HG03135 (cell line): ENCODE results near the gene FUT7.

Experiments
- ATAC-seq: cut with Tn5 transposase; IDR thresholded peaks from one replicate; pipeline ENCODE4 v1.9.1; 2021; ENCODE audit warnings: mild to moderate bottlenecking, moderate library complexity; ENCODE audit not compliant: unreplicated experiment

Gene FUT7

GRCh38 chr9:137031904-137032640 lies at the start of gene FUT7:
Gene FUT7, minus strand, starts transcription at chr9:137032088. Its CDS starts 97 bp downstream, at chr9:137031991.
- no peak for ATAC-seq

GRCh38 chr9:137080260-137081122 lies 48.6 kb upstream of the FUT7 start:
- no peak for ATAC-seq

GRCh38 chr9:137079401-137079787 lies 47.5 kb upstream of the FUT7 start:
- ATAC-seq, result no peak

GRCh38 chr9:137078701-137079400 lies 47.0 kb upstream of the FUT7 start:
- no peak for ATAC-seq

GRCh38 chr9:137077758-137078693 lies 46.1 kb upstream of the FUT7 start:
- peak; percentile 24 for ATAC-seq

GRCh38 chr9:137077010-137077747 lies 45.3 kb upstream of the FUT7 start, which contains the start of gene UAP1L1:
Gene UAP1L1, plus strand, starts transcription at chr9:137077517. Its CDS starts 16 bp downstream, at chr9:137077533.
- peak; percentile 44 for ATAC-seq

- no peak for ATAC-seq
Measured at GRCh38 chr9:137076636-137077009, 44.7 kb upstream of the FUT7 start.

GRCh38 chr9:137075275-137075775 lies 43.4 kb upstream of the FUT7 start:
- no peak for ATAC-seq

- ATAC-seq, result no peak
Measured at GRCh38 chr9:137074657-137075274, 42.9 kb upstream of the FUT7 start.

GRCh38 chr9:137073992-137074399 lies 42.1 kb upstream of the FUT7 start:
- no peak for ATAC-seq

- no peak for ATAC-seq
Measured at GRCh38 chr9:137071282-137071681, 39.4 kb upstream of the FUT7 start.

- peak; percentile 3 for ATAC-seq
Measured at GRCh38 chr9:137070906-137071275, 39.0 kb upstream of the FUT7 start.

GRCh38 chr9:137070201-137070905 lies 38.5 kb upstream of the FUT7 start, which contains the start of gene SAPCD2:
Gene SAPCD2, minus strand, starts transcription at chr9:137070557. Its CDS starts 97 bp downstream, at chr9:137070460.
- peak; percentile 70 for ATAC-seq

- ATAC-seq, result no peak
Measured at GRCh38 chr9:137069508-137070091, 37.7 kb upstream of the FUT7 start.

GRCh38 chr9:137068539-137069507 lies 36.9 kb upstream of the FUT7 start:
- ATAC-seq, result no peak

- no peak for ATAC-seq
Measured at GRCh38 chr9:137067860-137068538, 36.1 kb upstream of the FUT7 start.
